Cardiac fibroblast (primary cell): ENCODE results near the gene CD46.
"Not testable (repeated sequence)": the region's sequence is repeated elsewhere in the genome, so short reads cannot be mapped to it uniquely, and the experiment has no call there.

ENCODE experiments used
- DNase-seq, 2 donors: peaks; one replicate each; pipeline versions ENCODE4 v3.0.0 to v3.0.0-alpha.2; 2010; ENCODE audit warnings: low read depth in 2 of 2
- H3K4me3 ChIP-seq, 2 donors: replicated peaks in 1 of 2; 1 replicate in 1 of 2; 2 replicates in 1 of 2; pipeline ENCODE4 v1.5.1; 2011; ENCODE audit warnings: low read depth in 2 of 2, low read length in 2 of 2, mild to moderate bottlenecking in 2 of 2, moderate library complexity in 1 of 2
- TF ChIP-seq, protein P1 (sequence below): IDR thresholded peaks from one replicate; pipeline ENCODE4 v1.5.1; 2011; ENCODE audit warnings: low read depth, mild to moderate bottlenecking, low read length, inconsistent platforms

Gene CD46

DNA sequence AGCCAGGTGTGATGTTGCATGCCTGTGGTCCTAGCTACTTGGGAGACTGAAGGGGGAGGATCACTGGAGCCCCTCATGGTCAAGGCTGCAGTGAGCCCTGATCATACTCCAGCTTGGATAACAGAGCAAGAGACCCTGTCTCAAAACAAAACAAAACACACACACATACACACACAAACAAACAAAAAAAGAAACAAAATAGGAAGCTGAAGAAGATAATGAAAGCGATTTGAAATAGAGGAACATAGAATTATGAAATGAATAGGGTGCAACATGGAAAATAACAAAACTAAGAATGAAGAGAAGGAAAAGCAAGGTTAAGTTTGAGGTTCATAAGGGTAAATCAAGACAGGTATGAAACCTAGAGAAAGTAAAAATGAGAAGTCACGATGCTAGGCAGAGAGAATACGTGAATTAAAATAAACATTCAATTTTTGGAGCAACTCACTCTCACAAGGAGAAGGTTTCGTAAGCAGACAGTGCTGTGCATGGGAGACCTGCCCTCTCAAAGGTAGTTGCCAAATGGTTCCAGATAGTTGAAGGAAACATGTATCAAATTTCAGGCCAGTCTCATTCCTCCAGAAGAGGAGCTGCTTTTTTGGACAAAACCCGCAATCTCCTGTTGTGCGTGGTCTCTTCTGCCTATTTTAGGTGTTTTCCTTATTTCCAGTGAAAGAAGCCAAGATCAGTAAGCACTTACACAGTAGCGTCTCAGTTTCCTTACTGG, 3.3 kb downstream of the CD46 start:
- TF ChIP-seq, protein P1, sequence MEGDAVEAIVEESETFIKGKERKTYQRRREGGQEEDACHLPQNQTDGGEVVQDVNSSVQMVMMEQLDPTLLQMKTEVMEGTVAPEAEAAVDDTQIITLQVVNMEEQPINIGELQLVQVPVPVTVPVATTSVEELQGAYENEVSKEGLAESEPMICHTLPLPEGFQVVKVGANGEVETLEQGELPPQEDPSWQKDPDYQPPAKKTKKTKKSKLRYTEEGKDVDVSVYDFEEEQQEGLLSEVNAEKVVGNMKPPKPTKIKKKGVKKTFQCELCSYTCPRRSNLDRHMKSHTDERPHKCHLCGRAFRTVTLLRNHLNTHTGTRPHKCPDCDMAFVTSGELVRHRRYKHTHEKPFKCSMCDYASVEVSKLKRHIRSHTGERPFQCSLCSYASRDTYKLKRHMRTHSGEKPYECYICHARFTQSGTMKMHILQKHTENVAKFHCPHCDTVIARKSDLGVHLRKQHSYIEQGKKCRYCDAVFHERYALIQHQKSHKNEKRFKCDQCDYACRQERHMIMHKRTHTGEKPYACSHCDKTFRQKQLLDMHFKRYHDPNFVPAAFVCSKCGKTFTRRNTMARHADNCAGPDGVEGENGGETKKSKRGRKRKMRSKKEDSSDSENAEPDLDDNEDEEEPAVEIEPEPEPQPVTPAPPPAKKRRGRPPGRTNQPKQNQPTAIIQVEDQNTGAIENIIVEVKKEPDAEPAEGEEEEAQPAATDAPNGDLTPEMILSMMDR: no peak
- peak; percentile 4 to 36 for DNase-seq

DNA sequence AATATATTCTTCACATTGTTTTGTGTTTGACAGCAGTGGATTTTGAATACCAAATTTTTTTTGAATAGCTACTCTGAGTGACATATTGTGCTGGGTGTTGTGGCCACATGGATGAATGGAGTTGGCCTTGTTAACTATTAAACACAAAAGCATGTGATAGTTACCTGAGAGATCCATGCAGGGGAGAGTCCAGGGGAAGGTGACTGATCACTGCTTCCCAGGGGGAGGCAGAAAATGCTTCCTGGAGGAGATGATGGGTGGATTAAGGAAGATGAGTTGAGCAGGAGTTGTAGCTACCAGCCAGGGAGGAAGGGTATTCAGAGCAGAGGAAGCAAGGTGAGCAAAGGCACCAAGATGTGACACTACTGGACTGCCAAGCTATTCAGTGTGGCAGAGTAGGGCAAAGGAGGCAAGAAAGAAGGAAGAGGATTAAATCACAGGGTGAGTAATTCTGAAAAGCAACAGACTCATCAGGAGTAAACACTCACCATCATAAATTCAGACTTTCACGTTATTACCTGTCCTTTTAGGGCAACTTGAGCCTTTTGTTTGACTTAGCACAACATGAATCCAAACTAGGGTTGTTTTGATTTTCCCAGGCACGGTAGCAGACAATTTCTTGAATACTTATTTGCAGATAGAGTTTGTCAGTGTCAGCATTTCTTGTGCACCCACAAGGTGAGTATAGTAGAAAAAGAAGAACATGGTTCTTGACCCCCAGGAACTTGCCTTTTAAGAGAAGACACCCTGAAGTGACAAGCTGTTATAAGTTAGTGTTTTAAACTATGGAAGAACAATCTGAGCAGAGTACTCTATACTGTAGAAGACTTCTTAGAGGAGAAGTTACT, 4.2 kb downstream of the CD46 start:
- no peak for DNase-seq
- TF ChIP-seq, protein P1: no peak
- no peak overlapping the region for H3K4me3 ChIP-seq

More for the DNA sequence above, 3.3 kb downstream of the CD46 start:
- H3K4me3 ChIP-seq: no peak overlapping the region

DNA sequence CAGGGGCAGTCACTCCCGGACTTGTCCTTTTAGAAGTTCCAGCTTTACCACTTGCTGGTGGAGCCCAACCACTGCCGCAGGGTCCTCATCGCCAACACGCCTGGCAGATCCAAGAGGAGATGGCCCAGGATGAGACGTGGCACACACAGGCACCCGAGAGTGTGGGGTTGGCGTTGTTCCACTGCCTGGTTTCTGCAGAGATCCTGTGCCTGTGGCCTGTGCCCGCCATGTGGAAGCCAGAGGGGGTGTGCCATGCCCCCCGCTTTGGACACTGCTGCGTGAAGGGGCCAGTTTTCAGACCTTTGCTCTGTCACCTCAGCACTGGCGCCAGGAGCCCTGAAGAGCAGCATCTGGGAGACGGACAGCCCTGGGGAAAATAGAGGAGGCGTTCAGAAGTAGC, 10.8 kb downstream of the CD46 start:
- no peak overlapping the region for H3K4me3 ChIP-seq
- DNase-seq: no peak
- TF ChIP-seq, protein P1: no peak

DNA sequence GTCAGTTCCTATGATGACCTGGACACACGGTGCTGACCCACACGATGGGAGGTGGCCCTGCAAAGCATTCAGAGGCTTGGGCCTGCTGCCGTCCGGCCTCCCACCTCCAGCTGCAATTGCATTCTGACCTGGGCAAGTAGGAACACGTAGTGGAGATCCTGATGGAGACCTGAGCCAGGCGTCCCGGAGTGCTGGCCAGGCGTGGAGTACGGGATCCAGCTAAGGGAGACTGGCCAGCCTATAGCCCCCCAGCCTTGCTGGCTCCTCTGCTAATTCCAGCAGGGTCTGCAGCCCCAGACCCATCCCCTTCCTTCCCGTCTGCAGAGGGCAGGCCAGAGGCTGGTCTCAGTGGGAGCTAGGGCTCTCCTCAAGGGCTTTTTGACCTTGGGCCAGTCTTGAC, 11.2 kb downstream of the CD46 start:
- H3K4me3 ChIP-seq: no peak overlapping the region
- DNase-seq: no peak
- TF ChIP-seq, protein P1: no peak

DNA sequence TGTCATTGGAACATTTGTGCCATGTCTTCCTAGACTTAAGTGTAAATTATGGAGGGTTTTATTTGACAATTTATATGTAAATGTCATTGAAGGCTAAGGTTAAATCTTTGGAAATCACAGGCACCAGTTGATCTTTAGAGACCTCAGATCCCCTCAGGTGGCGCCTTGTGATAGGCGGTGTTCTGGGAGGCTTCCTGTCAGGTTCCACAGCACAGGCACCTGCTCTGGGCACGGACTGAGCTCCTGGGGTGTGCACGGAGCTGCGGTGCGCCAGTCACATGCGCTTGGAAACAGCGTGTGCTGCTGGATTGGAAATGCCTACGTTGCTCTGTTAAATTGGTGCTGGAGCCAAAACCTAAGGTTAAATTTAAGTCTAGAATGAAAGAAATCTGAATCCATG, 12.1 kb downstream of the CD46 start:
- no peak for DNase-seq
- no peak overlapping the region for H3K4me3 ChIP-seq
- TF ChIP-seq, protein P1: no peak

DNA sequence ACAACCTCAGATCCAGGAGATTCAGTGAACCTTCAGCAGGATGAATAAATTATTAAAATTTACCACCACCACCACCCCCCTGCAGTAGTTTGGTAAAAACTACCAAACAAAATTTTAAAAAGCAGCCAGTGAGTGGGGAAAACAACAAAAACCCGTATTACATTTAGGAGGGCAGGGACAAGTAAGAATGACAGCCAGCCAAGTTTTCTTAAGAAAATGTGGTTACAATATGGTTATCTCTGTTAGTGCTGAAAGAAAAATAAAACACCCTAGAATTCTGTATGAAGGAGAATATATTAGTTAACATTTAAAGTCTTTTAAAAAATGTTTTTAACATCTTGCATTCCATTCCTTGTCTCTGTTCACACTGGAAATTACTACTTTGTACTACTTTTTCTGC, 14.7 kb downstream of the CD46 start:
- H3K4me3 ChIP-seq: no peak overlapping the region
- TF ChIP-seq, protein P1: no peak
- no peak for DNase-seq

DNA sequence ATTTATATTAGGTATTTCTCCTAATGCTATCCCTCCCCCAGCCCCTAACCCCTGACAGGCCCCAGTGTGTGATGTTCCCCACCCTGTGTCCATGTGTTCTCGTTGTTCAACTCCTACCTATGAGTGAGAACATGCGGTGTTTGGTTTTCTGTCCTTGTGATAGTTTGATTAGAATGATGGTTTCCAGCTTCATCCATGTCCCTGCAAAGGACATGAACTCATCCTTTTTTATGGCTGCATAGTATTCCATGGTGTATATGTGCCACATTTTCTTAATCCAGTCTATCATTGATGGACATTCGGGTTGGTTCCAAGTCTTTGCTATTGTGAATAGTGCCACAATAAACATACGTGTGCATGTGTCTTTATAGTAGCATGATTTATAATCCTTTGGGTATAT, 18.7 kb downstream of the CD46 start:
- DNase-seq, H3K4me3 ChIP-seq: not testable (repeated sequence)

DNA sequence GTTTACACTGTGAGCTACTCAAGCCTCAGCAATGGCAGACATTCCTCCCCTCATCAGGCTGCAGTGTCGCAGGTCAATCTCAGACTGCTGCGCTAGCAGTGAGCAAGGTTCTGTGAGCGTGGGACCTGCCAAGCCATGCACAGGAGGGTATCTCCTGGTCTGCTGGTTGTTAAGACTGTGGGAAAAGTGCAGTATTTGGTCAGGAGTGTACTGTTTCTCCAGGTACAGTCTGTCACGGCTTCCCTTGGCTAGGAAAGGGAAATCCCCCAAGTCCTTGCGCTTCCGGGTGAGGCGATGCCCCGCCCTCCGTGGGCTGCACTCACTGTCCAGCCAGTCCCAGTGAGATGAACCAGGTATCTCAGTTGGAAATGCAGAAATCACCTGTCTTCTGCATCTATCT, 24.2 kb downstream of the CD46 start:
- not testable (repeated sequence) for DNase-seq

DNA sequence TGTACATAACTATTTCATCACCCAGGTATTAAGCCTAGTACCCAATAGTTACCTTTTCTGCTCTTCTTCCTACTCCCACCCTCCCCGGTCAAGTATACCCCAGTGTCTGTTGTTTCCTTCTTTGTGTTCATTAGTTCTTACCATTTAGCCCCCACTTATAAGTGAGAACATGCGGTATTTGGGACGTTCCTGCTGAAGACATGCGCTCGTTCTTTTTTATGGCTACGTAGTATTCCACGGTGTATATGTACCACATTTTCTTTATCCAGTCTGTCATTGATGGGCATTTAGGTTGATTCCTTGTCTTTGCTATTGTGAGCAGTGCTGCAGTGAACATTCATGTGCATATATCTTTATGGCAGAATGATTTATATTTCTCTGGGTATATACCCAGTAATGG, 25.6 kb downstream of the CD46 start:
- not testable (repeated sequence) for DNase-seq, H3K4me3 ChIP-seq

More for the DNA sequence above, 24.2 kb downstream of the CD46 start:
- H3K4me3 ChIP-seq: not testable (repeated sequence)
